SU-DHL-6 (cell line): ENCODE results near the gene ZNF536.

Source experiments
- H2AFZ ChIP-seq: fragments of 200-600 bp; sonication (generic); 2 replicates; pipeline ENCODE4 v1.6.1; 2014; ENCODE audit warnings: low read depth, mild to moderate bottlenecking, moderate library complexity, mixed read lengths, antibody characterized with exemption, low read length; ENCODE audit not compliant: severe bottlenecking
- H3F3A ChIP-seq: fragments of 200-600 bp; shearing (Covaris generic); 2 replicates; pipeline ENCODE4 v1.6.0; 2016; ENCODE audit warnings: antibody characterized with exemption, mild to moderate bottlenecking; ENCODE audit not compliant: insufficient read depth
- H3K27ac ChIP-seq: fragments of 200-600 bp; sonication (generic); 2 replicates; pipeline ENCODE4 v1.5.1; 2016; ENCODE audit warnings: low read depth, mild to moderate bottlenecking, low read length, moderate library complexity, mixed read lengths
- H3K27me3 ChIP-seq: fragments of 200-600 bp; sonication (generic), shearing (Covaris generic); 2 replicates; pipeline ENCODE4 v1.6.0; 2014; ENCODE audit warnings: mild to moderate bottlenecking, low read length
- H3K36me3 ChIP-seq: fragments of 200-600 bp; sonication (generic); 2 replicates; pipeline ENCODE4 v1.6.1; 2014; ENCODE audit warnings: mild to moderate bottlenecking, low read length, mixed read lengths
- H3K4me2 ChIP-seq: fragments of 300-600, 200-600 bp; shearing (Covaris generic), sonication (generic); 2 replicates; pipeline ENCODE4 v1.6.0; 2014; ENCODE audit warnings: low read length, low read depth, mild to moderate bottlenecking; ENCODE audit not compliant: poor library complexity, severe bottlenecking
- H3K4me3 ChIP-seq: fragments of 200-600 bp; sonication (generic); 2 replicates; pipeline ENCODE4 v1.5.1; 2014; ENCODE audit warnings: antibody characterized with exemption, low read length, mild to moderate bottlenecking, mixed read lengths; ENCODE audit not compliant: insufficient read depth, poor library complexity, severe bottlenecking
- H3K79me2 ChIP-seq: fragments of 200-600 bp; sonication (generic); 2 replicates; pipeline ENCODE4 v1.6.1; 2014; ENCODE audit warnings: mild to moderate bottlenecking, low read length, moderate library complexity; ENCODE audit not compliant: insufficient read depth
- H3K9ac ChIP-seq: fragments of 200-600 bp; sonication (generic); 2 replicates; pipeline ENCODE4 v1.7.0; 2014; ENCODE audit warnings: mild to moderate bottlenecking, low read length
- H3K9me2 ChIP-seq: fragments of 200-600 bp; sonication (generic); replicated peaks from 2 replicates; pipeline ENCODE4 v1.6.1; 2014; ENCODE audit warnings: low read length; ENCODE audit not compliant: insufficient read depth
- H3K9me3 ChIP-seq: fragments of 200-600 bp; sonication (generic); 2 replicates; pipeline ENCODE4 v1.6.1; 2014; ENCODE audit warnings: low read length, mixed read lengths; ENCODE audit not compliant: insufficient read depth
- H4K20me1 ChIP-seq: fragments of 200-600 bp; sonication (generic); 2 replicates; pipeline ENCODE4 v1.6.1; 2014; ENCODE audit warnings: low read depth, mild to moderate bottlenecking, antibody characterized with exemption, low read length, moderate library complexity, mixed read lengths
- CTCF ChIP-seq: fragments of 200-600 bp; sonication (generic); IDR thresholded peaks from one replicate; pipeline ENCODE4 v1.5.1; 2017; ENCODE audit warnings: antibody characterized with exemption, mild to moderate bottlenecking, low read length, moderate library complexity; ENCODE audit not compliant: insufficient read depth, poor library complexity, severe bottlenecking
- EZH2phosphoT487 ChIP-seq: fragments of 200-600 bp; sonication (generic), shearing (Covaris generic); conservative IDR thresholded peaks from 2 replicates; pipeline ENCODE4 v1.6.1; 2018; ENCODE audit warnings: mild to moderate bottlenecking, antibody characterized with exemption, low read length, moderate library complexity, mixed read lengths

Gene ZNF536

GRCh38 chr19:30430206-30430734 is 58.1 kb downstream of the ZNF536 start:
- Histone ChIP-seq H3K9ac (no peak overlapping the region), H2AFZ (no peak overlapping the region), H3K9me3 (no peaks in the 10 kb centered on the region), H4K20me1 (no peaks in the 10 kb centered on the region), H3K27me3 (no peaks in the 10 kb centered on the region), H3K36me3 (no peaks in the 10 kb centered on the region), H3K4me3 (no peak overlapping the region), H3K9me2 (no peaks in the 10 kb centered on the region), H3F3A (no peaks in the 10 kb centered on the region), H3K27ac (no peak overlapping the region), H3K4me2 (no peak overlapping the region), H3K79me2 (no peaks in the 10 kb centered on the region)
- no peak for TF ChIP-seq CTCF
- no peak for TF ChIP-seq EZH2phosphoT487

GRCh38 chr19:30431591-30431990 is 59.4 kb downstream of the ZNF536 start:
- Histone ChIP-seq H3K27me3 (no peaks in the 10 kb centered on the region), H3K36me3 (no peaks in the 10 kb centered on the region), H2AFZ (no peak overlapping the region), H3K4me2 (no peak overlapping the region), H3K27ac (no peak overlapping the region), H3K9me3 (no peaks in the 10 kb centered on the region), H3K9me2 (no peaks in the 10 kb centered on the region), H3K79me2 (no peaks in the 10 kb centered on the region), H4K20me1 (no peaks in the 10 kb centered on the region), H3F3A (no peaks in the 10 kb centered on the region), H3K4me3 (no peak overlapping the region), H3K9ac (no peak overlapping the region)
- TF ChIP-seq EZH2phosphoT487 (no peak), CTCF (no peak)

- H4K20me1 ChIP-seq, result no peaks in the 10 kb centered on the region
- no peak overlapping the region for H3K9ac ChIP-seq
- H3K27ac ChIP-seq, result no peak overlapping the region
- H3K9me3 ChIP-seq, result no peaks in the 10 kb centered on the region
- no peak overlapping the region for H2AFZ ChIP-seq
- H3K9me2 ChIP-seq, result no peaks in the 10 kb centered on the region
- H3K4me2 ChIP-seq, result no peak overlapping the region
- no peak overlapping the region for H3K4me3 ChIP-seq
- H3K79me2 ChIP-seq, result no peaks in the 10 kb centered on the region
- H3K27me3 ChIP-seq, result no peaks in the 10 kb centered on the region
- H3F3A ChIP-seq, result no peaks in the 10 kb centered on the region
- no peak for TF ChIP-seq EZH2phosphoT487
- TF ChIP-seq CTCF, result no peak
- H3K36me3 ChIP-seq, result no peaks in the 10 kb centered on the region
Measured at GRCh38 chr19:30434797-30435594, 62.8 kb downstream of the ZNF536 start.
